Trophoblast cell (in vitro differentiated cells and primary cell): ENCODE data around the gene PPEF2.

Experiments
- DNase-seq, 2 donors: peaks; one replicate each; pipeline ENCODE4 v3.0.0-alpha.2; 2016
- H2AFZ ChIP-seq: 2 replicates; pipeline ENCODE4 v1.6.1; 2013; ENCODE audit warnings: low read length, moderate library complexity, mild to moderate bottlenecking; ENCODE audit not compliant: insufficient read depth, poor library complexity
- H2AK5ac ChIP-seq: 2 replicates; pipeline ENCODE4 v1.6.1; 2013; ENCODE audit warnings: mild to moderate bottlenecking, low read length
- H2BK120ac ChIP-seq: 2 replicates; pipeline ENCODE4 v1.6.1; 2013; ENCODE audit warnings: low read length, mild to moderate bottlenecking, moderate library complexity; ENCODE audit not compliant: insufficient read depth, poor library complexity
- H2BK12ac ChIP-seq: 2 replicates; pipeline ENCODE4 v1.6.1; 2013; ENCODE audit warnings: mild to moderate bottlenecking, low read length, moderate library complexity
- H2BK5ac ChIP-seq: 2 replicates; pipeline ENCODE4 v1.6.1; 2013; ENCODE audit warnings: low read length, low read depth, moderate library complexity, mild to moderate bottlenecking; ENCODE audit not compliant: poor library complexity
- H3K14ac ChIP-seq: 2 replicates; pipeline ENCODE4 v1.6.1; 2013; ENCODE audit warnings: mild to moderate bottlenecking, low read length
- H3K18ac ChIP-seq: 2 replicates; pipeline ENCODE4 v1.6.1; 2013; ENCODE audit warnings: mild to moderate bottlenecking, low read length
- H3K23ac ChIP-seq: 2 replicates; pipeline ENCODE4 v1.6.1; 2013; ENCODE audit warnings: low read length
- H3K27ac ChIP-seq: 2 replicates; pipeline ENCODE4 v1.5.1; 2013; ENCODE audit warnings: low read depth, mild to moderate bottlenecking, inconsistent platforms, low read length, moderate library complexity
- H3K27me3 ChIP-seq: 2 replicates; pipeline ENCODE4 v1.6.1; 2013; ENCODE audit warnings: inconsistent platforms, mild to moderate bottlenecking, low read length, moderate library complexity; ENCODE audit not compliant: insufficient read depth
- H3K36me3 ChIP-seq, 2 experiments: 1 replicate in 1 of 2; 2 replicates in 1 of 2; pipeline ENCODE4 v1.6.1; 2013; ENCODE audit warnings: low read length in 2 of 2, mild to moderate bottlenecking in 2 of 2, moderate library complexity in 1 of 2; ENCODE audit not compliant: insufficient read depth in 2 of 2, control insufficient read depth in 1 of 2
- H3K4ac ChIP-seq: 2 replicates; pipeline ENCODE4 v1.6.1; 2013; ENCODE audit warnings: low read depth, mild to moderate bottlenecking, low read length, moderate library complexity
- H3K4me1 ChIP-seq, 2 experiments: 1 replicate in 1 of 2; 2 replicates in 1 of 2; pipeline ENCODE4 v1.6.1; 2013; ENCODE audit warnings: low read length in 2 of 2, mild to moderate bottlenecking in 2 of 2, moderate library complexity in 1 of 2; ENCODE audit not compliant: insufficient read depth in 2 of 2, control insufficient read depth in 1 of 2
- H3K4me2 ChIP-seq: 2 replicates; pipeline ENCODE4 v1.6.1; 2013; ENCODE audit warnings: inconsistent platforms, mild to moderate bottlenecking, low read length, moderate library complexity
- H3K4me3 ChIP-seq: 2 replicates; pipeline ENCODE4 v1.5.1; 2013; ENCODE audit warnings: mild to moderate bottlenecking, low read depth, low read length, inconsistent platforms
- H3K79me1 ChIP-seq: one replicate; pipeline ENCODE4 v1.6.1; 2013; ENCODE audit warnings: low read length
- H3K79me2 ChIP-seq: 2 replicates; pipeline ENCODE4 v1.6.1; 2013; ENCODE audit warnings: low read length, mild to moderate bottlenecking; ENCODE audit not compliant: control insufficient read depth, insufficient read depth, poor library complexity
- H3K9ac ChIP-seq: 2 replicates; pipeline ENCODE4 v1.6.1; 2013; ENCODE audit warnings: mild to moderate bottlenecking, low read length
- H3K9me3 ChIP-seq: 2 replicates; pipeline ENCODE4 v1.6.1; 2013; ENCODE audit warnings: low read depth, mild to moderate bottlenecking, control low read depth, inconsistent platforms, low read length; ENCODE audit not compliant: insufficient read depth
- H4K12ac ChIP-seq: 2 replicates; pipeline ENCODE4 v1.6.1; 2013; ENCODE audit warnings: low read depth, mild to moderate bottlenecking, low read length, moderate library complexity
- H4K8ac ChIP-seq: 2 replicates; pipeline ENCODE4 v1.6.1; 2013; ENCODE audit warnings: low read depth, mild to moderate bottlenecking, low read length, moderate library complexity
- H4K91ac ChIP-seq: one replicate; pipeline ENCODE4 v1.6.1; 2013; ENCODE audit warnings: low read depth, mild to moderate bottlenecking, low read length, moderate library complexity
- WGBS: extraction: QIAGEN DNeasy Blood & Tissue Kit; methylation state at CpG from one replicate; pipeline ENCODE4 v1.1.7; 2013; ENCODE audit warnings: missing lambda C conversion rate; ENCODE audit not compliant: insufficient read length, insufficient coverage; ENCODE audit errors: extremely low coverage; 5-methylcytosine and 5-hydroxymethylcytosine counted together

PPEF2 gene

DNA sequence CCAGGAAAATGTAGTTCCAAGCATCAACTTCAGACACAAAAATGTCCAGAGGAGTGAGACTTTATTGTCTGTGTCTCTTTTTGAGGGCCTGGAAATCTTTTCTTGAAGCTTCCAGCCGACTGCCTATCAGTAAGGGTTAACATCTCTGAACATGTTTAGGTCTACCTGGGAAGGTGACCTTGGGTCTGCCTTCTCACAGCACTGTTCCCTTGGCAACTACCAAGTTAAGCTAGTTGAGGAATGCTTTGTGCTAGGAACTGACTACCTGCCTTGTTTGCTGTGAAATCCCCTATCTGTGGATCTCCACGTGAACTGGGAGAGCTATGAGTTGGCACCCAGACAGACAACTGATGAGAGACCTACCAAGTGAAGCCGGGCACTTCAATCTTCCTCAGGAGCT is 81.6 kb downstream of the PPEF2 start:
- H3K4me1 ChIP-seq, result no peaks in the 10 kb centered on the region
- H2BK120ac ChIP-seq, result no peak overlapping the region
- no peak overlapping the region for H3K4ac ChIP-seq
- no peak overlapping the region for H4K8ac ChIP-seq
- H4K91ac ChIP-seq, result no peak overlapping the region
- H3K27ac ChIP-seq, result no peak overlapping the region
- no peak overlapping the region for H3K4me3 ChIP-seq
- H3K9ac ChIP-seq, result no peak overlapping the region
- H3K9me3 ChIP-seq, result no peaks in the 10 kb centered on the region
- no peak overlapping the region for H2AK5ac ChIP-seq
- no CpG with 5 or more reads among the region's 3 CpGs for WGBS
- H2AFZ ChIP-seq, result no peak overlapping the region
- no peak overlapping the region for H4K12ac ChIP-seq
- no peak overlapping the region for H3K4me2 ChIP-seq
- no peak overlapping the region for H2BK5ac ChIP-seq
- no peak for DNase-seq
- no peak overlapping the region for H3K23ac ChIP-seq
- H3K18ac ChIP-seq, result no peak overlapping the region
- peaks cover 2 to 4% of the 10 kb centered on the region in 2 experiments for H3K36me3 ChIP-seq
- no peak overlapping the region for H2BK12ac ChIP-seq
- H3K27me3 ChIP-seq, result no peaks in the 10 kb centered on the region
- no peaks in the 10 kb centered on the region for H3K79me1 ChIP-seq
- no peak overlapping the region for H3K14ac ChIP-seq
- no peaks in the 10 kb centered on the region for H3K79me2 ChIP-seq

DNA sequence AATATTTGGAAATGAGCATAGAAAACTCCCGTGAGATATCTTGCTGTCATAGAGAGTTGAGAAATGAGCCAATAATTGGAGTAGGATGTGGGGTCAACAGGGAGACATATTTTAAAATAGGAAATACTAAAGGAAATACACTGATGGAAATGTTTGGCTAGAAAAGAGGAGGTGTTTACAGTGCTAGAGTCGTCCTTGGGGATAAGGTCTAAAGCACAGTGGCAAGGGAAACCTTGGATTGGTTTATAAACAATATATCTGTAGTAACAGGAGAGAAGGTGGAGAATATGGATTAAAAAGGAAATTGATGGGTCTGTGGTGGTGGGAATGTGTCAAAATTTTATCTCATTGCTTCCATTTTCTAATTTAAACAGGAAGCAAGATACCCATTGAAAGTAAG is 82.1 kb downstream of the PPEF2 start:
- Histone ChIP-seq H2BK5ac (no peak overlapping the region), H3K18ac (no peak overlapping the region), H3K9ac (no peak overlapping the region), H2AFZ (no peak overlapping the region), H3K79me2 (no peaks in the 10 kb centered on the region), H3K4me1 (no peaks in the 10 kb centered on the region), H3K4me2 (no peak overlapping the region), H4K8ac (no peak overlapping the region), H3K23ac (no peak overlapping the region), H3K36me3 (peaks cover 4% of the 10 kb centered on the region in 2 experiments), H3K27me3 (no peaks in the 10 kb centered on the region), H3K27ac (no peak overlapping the region), H3K9me3 (no peaks in the 10 kb centered on the region), H4K12ac (no peak overlapping the region), H2BK12ac (no peak overlapping the region), H3K4me3 (no peak overlapping the region), H3K4ac (no peak overlapping the region), H3K14ac (no peak overlapping the region), H2BK120ac (no peak overlapping the region), H4K91ac (no peak overlapping the region), H3K79me1 (no peaks in the 10 kb centered on the region), H2AK5ac (no peak overlapping the region)
- WGBS, result no CpG with 5 or more reads among the region's 2 CpGs
- DNase-seq, result no peak

DNA sequence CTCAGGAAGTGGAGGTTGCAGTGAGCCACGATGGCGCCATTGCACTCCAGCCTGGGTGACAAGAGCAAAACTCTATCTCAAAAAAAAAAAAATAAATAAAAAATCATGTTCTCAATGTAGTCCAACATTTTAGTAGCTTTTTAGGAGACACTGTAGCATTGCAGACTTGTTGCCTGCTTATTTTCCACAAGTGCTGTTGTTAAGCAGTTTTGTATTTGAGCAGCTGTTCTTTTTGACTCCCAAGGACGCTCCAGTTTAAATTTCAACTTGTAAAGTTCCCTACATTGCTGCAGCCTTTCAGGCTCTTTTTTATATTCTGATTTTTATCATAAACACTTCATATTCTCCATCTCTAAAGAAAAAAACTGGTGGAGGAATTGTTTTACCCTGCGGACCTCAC is 83.1 kb downstream of the PPEF2 start:
- H2BK12ac ChIP-seq, result no peak overlapping the region
- H3K79me1 ChIP-seq, result no peaks in the 10 kb centered on the region
- no peaks in the 10 kb centered on the region for H3K4me1 ChIP-seq
- no peaks in the 10 kb centered on the region for H3K27me3 ChIP-seq
- H3K14ac ChIP-seq, result no peak overlapping the region
- H2AFZ ChIP-seq, result no peak overlapping the region
- H4K12ac ChIP-seq, result no peak overlapping the region
- H3K4me3 ChIP-seq, result no peak overlapping the region
- H3K18ac ChIP-seq, result no peak overlapping the region
- no peaks in the 10 kb centered on the region for H3K79me2 ChIP-seq
- H3K23ac ChIP-seq, result no peak overlapping the region
- H3K4ac ChIP-seq, result no peak overlapping the region
- H3K4me2 ChIP-seq, result no peak overlapping the region
- H3K9me3 ChIP-seq, result no peaks in the 10 kb centered on the region
- no peak overlapping the region for H3K27ac ChIP-seq
- no peak overlapping the region for H2BK120ac ChIP-seq
- H4K91ac ChIP-seq, result no peak overlapping the region
- H3K9ac ChIP-seq, result no peak overlapping the region
- no peak overlapping the region for H2BK5ac ChIP-seq
- peaks cover 6 to 13% of the 10 kb centered on the region in 2 experiments for H3K36me3 ChIP-seq
- DNase-seq, result no peak
- no peak overlapping the region for H2AK5ac ChIP-seq
- WGBS, result no CpG with 5 or more reads among the region's 4 CpGs
- no peak overlapping the region for H4K8ac ChIP-seq

- no peaks in the 10 kb centered on the region for H3K4me1 ChIP-seq
Measured at GRCh38 chr4:75817901-75818300, 84.4 kb downstream of the PPEF2 start.

More at GRCh38 chr4:75817901-75818300, 84.4 kb downstream of the PPEF2 start:
- Histone ChIP-seq H3K4ac (no peak overlapping the region), H3K36me3 (peaks cover 6 to 15% of the 10 kb centered on the region in 2 experiments), H4K8ac (no peak overlapping the region), H2BK5ac (no peak overlapping the region), H3K27me3 (no peaks in the 10 kb centered on the region), H4K12ac (no peak overlapping the region), H2AK5ac (no peak overlapping the region), H3K79me1 (no peaks in the 10 kb centered on the region), H4K91ac (no peak overlapping the region), H2AFZ (no peak overlapping the region), H3K4me3 (no peak overlapping the region), H3K79me2 (no peaks in the 10 kb centered on the region), H3K14ac (no peak overlapping the region), H2BK12ac (no peak overlapping the region), H3K9ac (no peak overlapping the region), H2BK120ac (no peak overlapping the region), H3K23ac (no peak overlapping the region), H3K27ac (no peak overlapping the region), H3K18ac (no peak overlapping the region), H3K9me3 (no peaks in the 10 kb centered on the region), H3K4me2 (no peak overlapping the region)
- WGBS, result no CpG with 5 or more reads among the region's 2 CpGs
- no peak for DNase-seq
